PC-3 (cell line): Measurements from ENCODE around the gene C16orf96. TPM values are rescaled to one million over a fixed set of nuclear protein-coding genes. Genes with fewer than 3 reads are reported as not detected.

Experiments
- ATAC-seq: fragments of 200-7000 bp; cut with Tn5 transposase; 2 replicates; pipeline ENCODE4 v1.9.1; 2020; ENCODE audit warnings: mild to moderate bottlenecking, moderate library complexity
- BruUV-seq: library from RNA; stranded (reverse); fragments of 400-500 nt; replicated peaks from 2 replicates; lab custom pipeline; 2021; lab: Mats Ljungman, UMichigan
- CTCF ChIA-PET: fragments of 300-600 bp; sonication (Branson Sonifier 250); formaldehyde crosslinking; loops from one replicate; lab custom pipeline; 2022; ENCODE audit warnings: antibody characterized with exemption; lab: Charles Lee
- POLR2A ChIA-PET: fragments of 300-600 bp; sonication (Branson Sonifier 250); formaldehyde crosslinking; loops from one replicate; lab custom pipeline; 2022; ENCODE audit warnings: antibody characterized with exemption; ENCODE audit not compliant: unreplicated experiment; lab: Charles Lee
- DNase-seq: peaks from one replicate; pipeline ENCODE4 v3.0.0-alpha.2; 2015
- H2AFZ ChIP-seq: fragments of 300-600 bp; sonication (generic); 2 replicates; pipeline ENCODE4 v1.6.0; 2016; ENCODE audit warnings: antibody characterized with exemption, low read length
- H3F3A ChIP-seq: fragments of 300-600 bp; sonication (generic); one replicate; pipeline ENCODE4 v1.6.0; 2017; ENCODE audit warnings: antibody characterized with exemption, low read length, control low read depth, mild to moderate bottlenecking; ENCODE audit not compliant: unreplicated experiment
- H3K27ac ChIP-seq: fragments of 300-600 bp; sonication (generic); 2 replicates; pipeline ENCODE4 v1.5.1; 2016; ENCODE audit warnings: mild to moderate bottlenecking, low read length
- H3K27me3 ChIP-seq: fragments of 300-600 bp; sonication (generic); 2 replicates; pipeline ENCODE4 v1.6.1; 2016; ENCODE audit warnings: low read length, mixed read lengths
- H3K36me3 ChIP-seq: fragments of 300-600 bp; sonication (generic); 2 replicates; pipeline ENCODE4 v1.6.1; 2016; ENCODE audit warnings: low read depth, mixed run types, low read length, mixed read lengths
- H3K4me1 ChIP-seq: fragments of 300-600 bp; sonication (generic); 2 replicates; pipeline ENCODE4 v1.5.1; 2016; ENCODE audit warnings: low read length; ENCODE audit not compliant: insufficient read depth
- H3K4me2 ChIP-seq: fragments of 300-600 bp; sonication (generic); 2 replicates; pipeline ENCODE4 v1.6.0; 2016; ENCODE audit warnings: low read length
- H3K4me3 ChIP-seq: fragments of 300-600 bp; sonication (generic); 2 replicates; pipeline ENCODE4 v1.5.1; 2016; ENCODE audit warnings: mild to moderate bottlenecking, low read length, mixed read lengths
- H3K79me2 ChIP-seq: fragments of 300-600 bp; sonication (generic); 2 replicates; pipeline ENCODE4 v1.6.1; 2017; ENCODE audit warnings: low read length, mixed read lengths
- H3K9ac ChIP-seq: fragments of 300-600 bp; sonication (generic); 2 replicates; pipeline ENCODE4 v1.6.0; 2016; ENCODE audit warnings: mild to moderate bottlenecking, low read length
- H3K9me2 ChIP-seq: fragments of 300-600 bp; sonication (generic); replicated peaks from 2 replicates; pipeline ENCODE4 v1.6.1; 2016; ENCODE audit warnings: mixed run types, low read length, mixed read lengths
- H3K9me3 ChIP-seq: fragments of 300-600 bp; sonication (generic); 2 replicates; pipeline ENCODE4 v1.6.1; 2016; ENCODE audit warnings: low read length, mixed read lengths
- H4K20me1 ChIP-seq: fragments of 300-600 bp; sonication (generic); 2 replicates; pipeline ENCODE4 v1.6.1; 2016; ENCODE audit warnings: low read length, mixed read lengths
- EZH2 ChIP-seq: fragments of 300-600 bp; sonication (generic); IDR thresholded peaks from one replicate; pipeline ENCODE4 v1.6.1; 2017; ENCODE audit warnings: antibody characterized with exemption, mild to moderate bottlenecking, low read length; ENCODE audit not compliant: unreplicated experiment
- EZH2phosphoT487 ChIP-seq: fragments of 300-600 bp; sonication (generic); IDR thresholded peaks from 2 replicates; pipeline ENCODE4 v1.6.1; 2018; ENCODE audit warnings: mild to moderate bottlenecking, antibody characterized with exemption, low read length, borderline replicate concordance
- intact Hi-C: fragments of 100-400 bp; cut with micrococcal nuclease; formaldehyde crosslinking; loops from 2 replicates; pipeline ENCODE4 v1.9.0; 2023
- total RNA-seq: library from RNA; depleted of rRNA; stranded (reverse); fragments of >200 nt; gene quantifications from 2 replicates; pipeline ENCODE4 v1.2.3, GENCODE V29; 2014
- TF ChIP-seq, protein P1 (sequence below): fragments of 300-600 bp; sonication (generic); conservative IDR thresholded peaks from 2 replicates; pipeline ENCODE4 v1.5.1; 2017; ENCODE audit warnings: antibody characterized with exemption, low read depth, mild to moderate bottlenecking, low read length

C16orf96 gene
- total RNA-seq, 1 experiment from 2014 or later: not detected

DNA sequence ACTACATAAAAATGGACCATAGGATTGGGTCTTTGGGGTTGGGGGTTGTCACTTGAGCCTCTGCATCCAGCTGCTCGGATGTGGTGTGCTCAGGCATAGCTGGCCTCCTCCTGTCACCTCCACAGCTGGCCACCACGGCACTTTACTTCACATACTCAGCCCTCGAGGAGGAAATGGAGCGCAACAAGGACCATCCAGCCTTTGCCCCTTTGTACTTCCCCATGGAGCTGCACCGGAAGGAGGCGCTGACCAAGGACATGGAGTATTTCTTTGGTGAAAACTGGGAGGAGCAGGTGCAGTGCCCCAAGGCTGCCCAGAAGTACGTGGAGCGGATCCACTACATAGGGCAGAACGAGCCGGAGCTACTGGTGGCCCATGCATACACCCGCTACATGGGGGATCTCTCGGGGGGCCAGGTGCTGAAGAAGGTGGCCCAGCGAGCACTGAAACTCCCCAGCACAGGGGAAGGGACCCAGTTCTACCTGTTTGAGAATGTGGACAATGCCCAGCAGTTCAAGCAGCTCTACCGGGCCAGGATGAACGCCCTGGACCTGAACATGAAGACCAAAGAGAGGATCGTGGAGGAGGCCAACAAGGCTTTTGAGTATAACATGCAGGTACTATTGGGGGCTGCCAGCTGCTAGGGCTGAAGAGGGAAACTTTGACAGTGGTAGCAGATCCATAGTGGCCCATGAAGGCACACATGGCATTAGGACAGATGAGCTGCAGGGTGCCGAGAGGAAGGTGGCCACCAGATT, 48.4 kb upstream of the C16orf96 start:
- CTCF ChIA-PET: interaction anchor here (2.2 kb wide), 1 partner anchor 41 kb away, joined by 13 read pairs; no protein-coding TSS in a partner anchor
- no peak for ATAC-seq
- no peak overlapping the region for H2AFZ ChIP-seq

GRCh38 chr16:4508806-4509205, 47.3 kb upstream of the C16orf96 start:
- no peaks in the 10 kb centered on the region; the same call in 1 of the 2 replicates for H3K4me1 ChIP-seq
- ATAC-seq (no peak), DNase-seq (no peak)
- POLR2A ChIA-PET: no interaction called here
- no peaks in the 10 kb centered on the region for H3K9me3 ChIP-seq
- no peaks in the 10 kb centered on the region for H3K27me3 ChIP-seq
- intact Hi-C loops: no loop called here
- H3K4me2 ChIP-seq: no peak overlapping the region
- H3F3A ChIP-seq: no peaks in the 10 kb centered on the region
- H3K36me3 ChIP-seq: peaks cover 7% of the 10 kb centered on the region; the same call in 1 of the 2 replicates
- TF ChIP-seq, protein P1, sequence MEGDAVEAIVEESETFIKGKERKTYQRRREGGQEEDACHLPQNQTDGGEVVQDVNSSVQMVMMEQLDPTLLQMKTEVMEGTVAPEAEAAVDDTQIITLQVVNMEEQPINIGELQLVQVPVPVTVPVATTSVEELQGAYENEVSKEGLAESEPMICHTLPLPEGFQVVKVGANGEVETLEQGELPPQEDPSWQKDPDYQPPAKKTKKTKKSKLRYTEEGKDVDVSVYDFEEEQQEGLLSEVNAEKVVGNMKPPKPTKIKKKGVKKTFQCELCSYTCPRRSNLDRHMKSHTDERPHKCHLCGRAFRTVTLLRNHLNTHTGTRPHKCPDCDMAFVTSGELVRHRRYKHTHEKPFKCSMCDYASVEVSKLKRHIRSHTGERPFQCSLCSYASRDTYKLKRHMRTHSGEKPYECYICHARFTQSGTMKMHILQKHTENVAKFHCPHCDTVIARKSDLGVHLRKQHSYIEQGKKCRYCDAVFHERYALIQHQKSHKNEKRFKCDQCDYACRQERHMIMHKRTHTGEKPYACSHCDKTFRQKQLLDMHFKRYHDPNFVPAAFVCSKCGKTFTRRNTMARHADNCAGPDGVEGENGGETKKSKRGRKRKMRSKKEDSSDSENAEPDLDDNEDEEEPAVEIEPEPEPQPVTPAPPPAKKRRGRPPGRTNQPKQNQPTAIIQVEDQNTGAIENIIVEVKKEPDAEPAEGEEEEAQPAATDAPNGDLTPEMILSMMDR: no peak
- TF ChIP-seq EZH2: no peak
- TF ChIP-seq EZH2phosphoT487: no peak
- H2AFZ ChIP-seq: no peak overlapping the region
- no TSS peak for BruUV-seq
- H4K20me1 ChIP-seq: no peaks in the 10 kb centered on the region
- CTCF ChIA-PET: interaction anchor here (0.5 kb wide), 1 partner anchor 40 kb away, joined by 3 read pairs; no protein-coding TSS in a partner anchor
- peaks cover 4% of the 10 kb centered on the region for H3K79me2 ChIP-seq
- H3K27ac ChIP-seq: no peak overlapping the region
- no peak overlapping the region for H3K4me3 ChIP-seq
- no peaks in the 10 kb centered on the region for H3K9me2 ChIP-seq
- no peak overlapping the region for H3K9ac ChIP-seq

More for the DNA sequence above, 48.4 kb upstream of the C16orf96 start:
- Histone ChIP-seq H3K4me3 (no peak overlapping the region), H3K4me2 (no peak overlapping the region), H3K79me2 (peaks cover 13% of the 10 kb centered on the region), H3F3A (no peaks in the 10 kb centered on the region), H3K27me3 (no peaks in the 10 kb centered on the region), H3K9me2 (no peaks in the 10 kb centered on the region), H3K36me3 (peaks cover 7% of the 10 kb centered on the region; the same call in 1 of the 2 replicates), H3K27ac (no peak overlapping the region), H3K4me1 (no peaks in the 10 kb centered on the region; the same call in 1 of the 2 replicates), H3K9ac (no peak overlapping the region), H3K9me3 (no peaks in the 10 kb centered on the region), H4K20me1 (no peaks in the 10 kb centered on the region)
- POLR2A ChIA-PET: no interaction called here
- intact Hi-C loops: no loop called here
- no peak for DNase-seq
- BruUV-seq: no TSS peak
- TF ChIP-seq EZH2 (no peak), EZH2phosphoT487 (no peak)
- TF ChIP-seq, protein P1: no peak

GRCh38 chr16:4509420-4509819, 46.7 kb upstream of the C16orf96 start:
- H3K36me3 ChIP-seq: peaks cover 7% of the 10 kb centered on the region; the same call in 1 of the 2 replicates
- no peak overlapping the region for H3K4me3 ChIP-seq
- no peak for ATAC-seq
- H3K4me2 ChIP-seq: no peak overlapping the region
- H3K4me1 ChIP-seq: no peaks in the 10 kb centered on the region; the same call in 1 of the 2 replicates
- intact Hi-C loops: no loop called here
- no peak for DNase-seq
- H2AFZ ChIP-seq: no peak overlapping the region
- no peaks in the 10 kb centered on the region for H3K27me3 ChIP-seq
- H3K27ac ChIP-seq: no peak overlapping the region
- TF ChIP-seq EZH2phosphoT487 (no peak), EZH2 (no peak)
- TF ChIP-seq, protein P1: no peak
- H3K9me2 ChIP-seq: no peaks in the 10 kb centered on the region
- no peaks in the 10 kb centered on the region for H3K79me2 ChIP-seq
- no peaks in the 10 kb centered on the region for H3F3A ChIP-seq
- H3K9ac ChIP-seq: no peak overlapping the region
- POLR2A ChIA-PET: no interaction called here
- no TSS peak for BruUV-seq
- H3K9me3 ChIP-seq: no peaks in the 10 kb centered on the region
- no peaks in the 10 kb centered on the region for H4K20me1 ChIP-seq
- CTCF ChIA-PET: interaction anchor here (0.5 kb wide), 1 partner anchor 39 kb away, joined by 3 read pairs; no protein-coding TSS in a partner anchor
